OCI-LY1 (cell line): ENCODE data around the gene PES1.

Experiments
- CTCF ChIP-seq: fragments of 200-600 bp; sonication (generic), shearing (Covaris generic); IDR thresholded peaks from 2 replicates; pipeline ENCODE4 v1.5.1; 2017; ENCODE audit warnings: mild to moderate bottlenecking, antibody characterized with exemption, low read length, moderate library complexity, mixed read lengths
- EZH2 ChIP-seq: fragments of 200-600 bp; sonication (generic), shearing (Covaris generic); IDR thresholded peaks from 2 replicates; pipeline ENCODE4 v1.8.0; 2017; ENCODE audit warnings: borderline replicate concordance, mixed run types, mild to moderate bottlenecking, antibody characterized with exemption, low read length, moderate library complexity, mixed read lengths

GRCh38 chr22:30568137-30568805 is 23.4 kb downstream of the PES1 start:
- TF ChIP-seq CTCF: no peak
- no peak for TF ChIP-seq EZH2
